GM21723 (cell line): ENCODE data around the gene SLC28A1.
"Not testable (repeated sequence)": the region's sequence is repeated elsewhere in the genome, so short reads cannot be mapped to it uniquely, and the experiment has no call there.

Experiments used
- ATAC-seq: cut with Tn5 transposase; IDR thresholded peaks from one replicate; pipeline ENCODE4 v1.9.1; 2021; ENCODE audit warnings: mild to moderate bottlenecking, moderate library complexity; ENCODE audit not compliant: unreplicated experiment

SLC28A1 gene

DNA sequence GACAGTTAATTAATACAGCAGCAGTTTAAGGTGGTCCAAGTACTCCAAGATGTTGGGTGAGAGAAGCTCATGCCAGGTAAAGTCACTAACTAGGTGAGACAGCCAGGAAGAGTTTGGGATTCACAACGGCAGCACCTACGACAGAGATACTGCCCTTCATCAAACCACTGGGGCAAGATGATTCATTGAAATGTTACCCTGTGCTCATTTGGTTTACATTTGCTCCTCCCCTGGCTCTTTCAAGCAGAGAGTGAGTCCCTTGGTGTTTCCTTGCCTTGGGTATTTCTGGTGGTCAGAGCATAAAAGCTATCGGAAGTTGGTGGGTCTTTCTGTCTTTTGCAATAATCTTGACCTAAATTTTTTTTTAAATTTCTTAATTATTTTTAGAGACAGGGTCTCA lies 77.2 kb downstream of the SLC28A1 start:
- no peak for ATAC-seq

DNA sequence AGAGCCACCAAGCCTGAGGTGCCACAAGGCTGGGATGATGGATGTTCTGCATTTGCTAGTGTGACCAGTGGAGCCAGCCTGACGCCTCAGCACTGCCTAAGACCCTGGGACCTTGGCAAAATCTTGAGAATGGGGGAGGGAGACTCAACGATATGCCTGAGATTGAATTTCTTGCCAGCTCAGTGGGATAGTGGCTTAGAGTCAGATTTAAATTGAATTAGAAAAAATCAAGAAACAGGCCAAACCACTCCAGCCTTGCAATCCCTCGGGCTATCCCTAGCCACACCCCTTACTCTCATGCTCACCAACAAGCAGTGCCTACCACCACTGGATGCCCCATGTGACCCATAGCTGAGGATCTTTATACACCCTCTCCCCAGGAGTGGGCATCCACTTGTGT lies 78.5 kb downstream of the SLC28A1 start:
- no peak for ATAC-seq

DNA sequence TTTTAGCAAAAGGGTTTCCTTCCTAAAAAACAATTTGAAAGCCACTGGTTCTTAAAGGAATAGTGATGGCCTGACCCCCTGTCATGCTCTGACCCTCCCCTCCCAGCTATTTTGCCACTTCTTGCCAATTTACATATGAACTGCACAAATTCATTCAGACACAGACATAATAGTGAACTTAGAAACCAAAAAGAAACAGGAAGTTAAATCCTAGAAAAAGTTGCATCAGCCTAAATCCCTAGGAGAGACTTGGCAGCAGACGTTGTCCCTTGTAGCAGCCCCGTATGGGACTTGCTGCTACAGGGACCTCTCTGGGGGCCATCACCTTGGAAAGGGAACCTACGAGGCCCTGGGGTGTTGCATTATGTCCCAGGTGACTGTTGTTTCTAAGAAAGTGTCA lies 82.9 kb downstream of the SLC28A1 start:
- ATAC-seq: no peak

DNA sequence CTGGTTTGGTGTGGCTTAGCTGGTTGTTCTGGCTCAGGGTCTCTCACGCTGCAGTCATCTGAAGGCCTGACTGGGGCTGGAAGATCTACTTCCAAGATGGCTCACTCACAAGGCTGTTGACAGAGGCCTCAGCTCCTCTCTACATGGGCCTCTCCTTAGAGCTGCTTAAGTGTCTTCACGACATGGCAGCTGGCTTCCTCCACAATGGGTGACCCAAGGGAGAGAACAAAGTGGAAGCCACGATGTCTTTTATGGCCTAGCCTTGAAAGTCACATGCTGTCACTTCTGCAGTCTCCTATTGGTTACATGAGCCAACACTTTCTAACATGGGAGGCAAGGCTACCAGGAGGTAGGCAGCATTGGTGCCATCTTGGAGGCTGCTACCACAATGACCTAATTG lies 83.8 kb downstream of the SLC28A1 start:
- ATAC-seq: no peak

DNA sequence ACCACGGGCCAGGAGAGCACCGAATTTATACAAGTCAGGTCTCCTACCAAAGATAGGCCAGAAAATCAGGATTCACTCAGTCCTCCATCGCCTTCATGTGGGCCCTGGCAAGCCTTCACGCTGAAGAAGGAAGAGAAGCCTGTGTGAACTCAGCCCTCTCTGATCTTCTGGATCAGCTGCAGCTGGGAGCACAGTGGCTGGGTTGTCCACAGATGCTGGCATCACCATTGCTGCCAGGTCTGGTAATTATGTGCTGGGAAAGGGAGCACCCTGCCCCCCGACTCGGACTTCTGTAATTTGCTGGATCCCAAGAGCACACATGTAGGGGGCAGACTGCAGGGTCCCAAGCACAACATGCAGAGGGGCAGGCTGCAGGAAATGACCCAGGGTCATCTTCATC lies 84.8 kb downstream of the SLC28A1 start:
- ATAC-seq: no peak

DNA sequence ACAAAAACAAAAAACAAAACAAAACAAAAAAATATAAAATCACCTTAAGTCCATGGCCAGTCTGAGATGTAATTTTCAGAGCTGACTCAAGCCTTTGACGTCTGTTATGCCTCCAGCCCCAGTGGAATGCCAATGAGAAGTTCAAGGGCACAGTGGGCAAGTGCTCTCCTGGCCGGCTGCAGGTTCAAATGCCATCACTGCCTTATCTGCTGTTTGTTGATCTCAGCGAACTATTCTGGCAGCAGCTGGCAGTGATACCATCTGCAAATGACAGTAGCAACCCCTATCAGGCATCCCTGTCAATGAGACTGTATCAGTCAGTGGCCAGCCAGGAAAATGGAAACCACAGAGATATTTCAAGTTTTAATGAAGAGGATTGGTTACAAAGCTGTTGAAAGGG lies 86.4 kb downstream of the SLC28A1 start:
- ATAC-seq: no peak

DNA sequence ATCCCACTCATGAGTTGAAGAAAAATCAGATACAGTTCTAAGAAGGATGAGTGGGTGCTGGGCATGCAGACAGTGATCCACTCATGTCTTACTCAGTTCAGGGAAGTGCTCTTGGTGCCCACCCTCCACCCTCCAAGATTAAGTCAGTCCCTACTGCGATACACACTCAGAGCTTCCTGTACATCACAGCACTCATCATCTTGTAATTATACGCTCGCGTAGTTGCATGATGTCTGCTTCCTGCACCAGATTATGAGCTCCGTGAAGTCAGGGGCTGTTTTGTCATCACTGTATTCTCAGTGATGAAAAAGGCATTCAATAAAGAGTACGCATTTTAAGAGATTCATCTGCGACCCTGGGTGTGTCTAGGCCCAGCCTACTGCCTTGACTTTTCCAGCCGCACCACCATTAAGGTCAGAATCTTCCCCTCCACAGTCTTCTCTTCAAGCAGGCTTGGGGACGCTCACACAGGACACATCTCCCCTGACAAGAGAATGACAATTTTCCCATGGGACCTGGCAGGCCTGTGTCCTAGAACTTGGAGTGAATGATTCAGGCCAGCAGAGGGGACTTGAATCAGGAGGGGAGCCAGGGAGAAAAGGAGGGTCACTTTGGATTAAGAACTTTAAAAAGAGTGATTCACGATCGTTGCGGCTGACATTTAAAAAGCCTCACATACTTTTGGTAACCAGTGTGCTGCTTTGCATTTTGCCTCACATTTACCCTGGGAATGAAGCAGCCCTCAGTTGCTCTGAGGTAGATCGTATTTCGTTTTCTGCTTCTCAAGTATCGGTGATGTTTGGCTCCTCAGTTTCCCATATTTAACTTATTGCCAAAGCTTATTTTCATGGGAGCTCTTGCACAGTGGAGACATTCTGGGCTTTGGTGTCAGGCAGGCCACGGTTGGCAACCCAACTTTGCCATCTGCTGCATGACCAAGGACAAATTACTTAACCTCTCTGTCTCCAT lies 89.3 kb downstream of the SLC28A1 start:
- ATAC-seq: no peak

DNA sequence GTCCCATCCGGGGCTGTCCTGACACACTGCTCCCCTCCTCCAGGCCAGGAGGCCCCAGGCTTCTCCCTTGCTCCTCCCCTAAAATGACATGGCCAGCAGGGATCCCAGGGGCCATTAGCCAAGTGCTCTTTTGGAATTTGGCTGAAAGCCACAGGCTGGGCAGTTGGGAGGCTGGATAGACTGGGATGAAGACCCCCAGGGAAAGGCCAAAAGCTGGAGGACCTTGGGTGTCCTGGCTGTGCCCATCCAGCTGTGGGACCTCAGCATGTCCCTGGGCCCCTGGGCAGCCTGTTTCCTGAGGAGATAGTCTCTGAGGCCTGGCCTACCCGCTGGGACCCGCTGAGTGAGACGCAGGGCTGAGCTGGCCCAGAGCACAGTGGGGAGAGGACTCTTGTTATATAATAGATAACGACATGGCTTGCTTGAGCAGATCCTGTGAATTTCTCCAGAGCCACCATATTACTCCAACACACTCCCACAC lies 91.4 kb downstream of the SLC28A1 start:
- ATAC-seq: no peak

DNA sequence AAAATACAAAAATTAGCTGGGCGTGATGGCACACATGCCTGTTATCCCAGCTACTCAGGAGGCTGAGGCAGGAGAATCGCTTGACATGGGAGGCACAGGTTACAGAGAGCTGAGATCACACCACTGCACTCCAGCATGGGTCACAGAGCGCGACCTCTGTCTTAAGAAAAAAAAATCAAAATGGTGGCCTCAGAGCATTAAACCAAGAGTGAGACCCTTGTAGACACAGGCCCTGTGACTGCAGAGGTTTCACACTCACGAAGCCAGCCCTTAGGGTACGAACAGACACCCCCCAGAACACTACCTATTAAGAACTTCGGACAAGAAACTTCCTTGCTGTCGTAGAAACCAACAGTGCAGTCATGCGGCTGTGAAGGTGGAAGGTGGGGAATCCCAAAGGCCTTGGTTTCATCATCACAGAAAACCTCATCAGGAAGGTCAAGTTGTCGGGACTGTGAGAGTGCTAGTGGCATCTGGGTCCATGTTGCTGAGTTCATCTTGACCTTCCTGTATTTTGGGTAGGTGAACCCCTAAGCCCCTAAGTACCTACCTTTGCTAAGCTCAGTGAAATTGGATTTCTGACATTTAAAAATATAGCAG lies 92.4 kb downstream of the SLC28A1 start:
- ATAC-seq: no peak

DNA sequence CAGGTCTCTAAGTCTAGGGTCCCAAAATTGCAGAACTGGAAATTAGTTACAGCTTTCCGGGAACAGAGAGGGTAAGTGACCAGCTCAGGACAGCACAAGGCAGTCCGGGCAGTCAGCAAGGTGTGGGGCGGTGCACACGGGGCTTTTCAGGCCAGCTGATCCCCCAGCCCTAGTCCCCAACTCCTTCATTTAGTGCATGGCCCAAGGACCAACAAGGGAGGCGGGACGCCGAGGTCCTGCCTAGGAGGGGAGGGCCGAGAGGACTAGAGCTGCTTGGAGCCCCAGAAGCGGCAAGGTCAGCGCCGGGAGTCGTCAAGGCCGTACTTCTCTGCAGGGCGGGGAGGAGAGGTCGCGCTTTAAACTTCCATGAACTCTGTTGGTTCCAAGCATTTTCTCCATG lies 95.2 kb downstream of the SLC28A1 start:
- no peak for ATAC-seq

DNA sequence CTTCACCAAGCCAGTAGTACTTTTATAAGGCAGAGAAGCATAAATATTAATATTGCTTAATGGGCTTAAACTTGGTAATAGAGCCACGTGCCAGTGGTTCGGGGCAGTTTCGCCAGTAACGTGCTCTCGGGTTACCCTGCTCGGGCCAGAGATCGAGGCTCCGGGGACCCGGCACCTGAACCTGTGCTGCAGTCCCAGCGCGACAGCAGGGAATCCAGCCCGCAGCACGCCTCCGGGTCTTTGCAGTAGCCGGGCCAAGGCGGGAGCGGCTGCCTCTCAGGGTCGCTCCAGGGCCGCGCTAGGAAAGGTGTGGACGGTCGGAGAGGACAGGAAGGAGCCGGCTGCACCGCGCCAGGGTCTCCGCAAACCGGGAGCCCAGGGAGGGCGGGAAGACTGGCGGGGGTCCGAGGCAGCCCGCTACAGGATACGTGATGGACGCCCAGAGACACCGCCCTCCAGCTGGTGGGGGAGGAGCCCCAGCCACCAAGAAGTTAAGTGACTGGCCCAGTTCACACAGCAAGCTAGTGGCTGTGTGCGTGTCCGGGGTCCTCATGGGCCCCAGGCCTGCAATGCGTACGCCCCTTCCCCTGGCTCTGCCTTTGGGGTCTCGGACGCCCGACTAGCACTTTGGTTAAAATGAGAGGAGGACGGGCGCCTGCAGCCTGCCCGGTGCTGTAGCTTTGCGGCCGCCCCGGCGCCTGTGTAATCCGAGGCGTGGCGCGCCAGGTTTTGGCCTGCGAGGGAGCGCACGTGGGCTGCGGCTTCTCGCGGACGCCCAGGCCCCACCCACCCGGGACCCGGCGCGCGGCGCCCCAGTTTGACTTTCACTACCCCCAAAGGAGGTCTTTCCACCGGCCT lies 96.0 kb downstream of the SLC28A1 start:
- ATAC-seq: peak; percentile 55

DNA sequence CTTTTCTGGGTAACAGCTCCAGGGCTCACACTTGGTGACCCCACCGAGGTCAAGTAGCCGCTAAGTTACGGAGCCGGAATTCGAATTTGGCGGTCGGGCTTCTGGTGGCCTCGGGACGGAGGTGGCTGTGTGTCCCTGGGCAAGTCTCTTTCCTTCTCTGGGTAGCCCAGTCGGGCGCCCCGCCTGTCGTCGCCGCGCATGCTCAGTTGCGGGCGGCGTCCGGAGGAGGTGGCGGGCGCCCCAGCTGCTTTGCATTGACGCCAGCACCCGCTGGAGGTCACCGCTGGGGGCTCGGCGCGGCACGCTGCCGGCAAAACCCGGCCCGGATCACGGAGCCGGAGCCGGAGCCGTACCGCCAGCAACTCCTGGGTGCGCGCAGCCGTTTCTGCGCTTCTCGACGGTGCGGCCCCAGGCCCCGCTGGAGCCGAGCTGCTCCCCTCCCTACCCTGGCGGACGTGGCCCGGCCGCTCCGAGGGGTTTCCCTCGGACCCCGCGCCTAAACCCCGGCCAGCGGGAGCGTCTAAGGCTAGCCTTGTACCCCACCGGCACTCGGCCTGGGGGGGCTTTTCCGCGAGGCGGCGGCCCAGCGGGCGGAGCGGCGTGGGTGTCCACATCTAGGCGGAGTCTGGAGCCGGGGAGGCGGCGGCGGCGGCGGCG lies 96.7 kb downstream of the SLC28A1 start:
- ATAC-seq: peak; percentile 57

DNA sequence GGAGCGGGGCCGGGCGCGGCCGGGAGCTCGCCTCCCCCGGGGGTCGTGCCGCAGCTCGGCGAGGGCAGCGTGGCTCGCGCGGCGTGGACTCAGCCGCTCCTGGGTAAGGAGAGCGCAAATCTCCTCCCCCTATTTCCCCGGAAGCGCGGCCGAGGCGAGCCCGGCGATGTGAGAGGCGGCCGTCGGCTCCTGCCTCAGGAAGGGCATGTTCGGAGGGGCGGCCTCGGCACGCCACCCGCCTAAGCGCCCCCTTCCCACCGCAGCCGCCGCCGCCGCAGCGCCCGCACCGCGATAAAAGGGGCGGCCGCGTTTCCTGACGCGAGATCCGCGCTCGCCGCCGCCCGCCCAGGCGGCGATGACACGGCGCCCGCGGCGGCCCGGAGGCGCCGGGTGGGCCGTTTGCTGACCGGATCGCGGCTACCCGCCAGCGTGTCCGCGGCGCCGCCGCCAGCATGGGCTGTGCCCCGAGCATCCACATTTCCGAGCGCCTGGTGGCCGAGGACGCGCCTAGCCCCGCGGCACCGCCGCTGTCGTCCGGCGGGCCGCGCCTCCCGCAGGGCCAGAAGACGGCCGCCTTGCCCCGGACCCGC lies 97.3 kb downstream of the SLC28A1 start, which contains the start of gene PDE8A:
Gene PDE8A, plus strand, starts transcription at position 146 of the 590 bp plus-strand sequence. Its CDS starts 307 bp downstream, at position 453.
- peak; percentile 19 for ATAC-seq

DNA sequence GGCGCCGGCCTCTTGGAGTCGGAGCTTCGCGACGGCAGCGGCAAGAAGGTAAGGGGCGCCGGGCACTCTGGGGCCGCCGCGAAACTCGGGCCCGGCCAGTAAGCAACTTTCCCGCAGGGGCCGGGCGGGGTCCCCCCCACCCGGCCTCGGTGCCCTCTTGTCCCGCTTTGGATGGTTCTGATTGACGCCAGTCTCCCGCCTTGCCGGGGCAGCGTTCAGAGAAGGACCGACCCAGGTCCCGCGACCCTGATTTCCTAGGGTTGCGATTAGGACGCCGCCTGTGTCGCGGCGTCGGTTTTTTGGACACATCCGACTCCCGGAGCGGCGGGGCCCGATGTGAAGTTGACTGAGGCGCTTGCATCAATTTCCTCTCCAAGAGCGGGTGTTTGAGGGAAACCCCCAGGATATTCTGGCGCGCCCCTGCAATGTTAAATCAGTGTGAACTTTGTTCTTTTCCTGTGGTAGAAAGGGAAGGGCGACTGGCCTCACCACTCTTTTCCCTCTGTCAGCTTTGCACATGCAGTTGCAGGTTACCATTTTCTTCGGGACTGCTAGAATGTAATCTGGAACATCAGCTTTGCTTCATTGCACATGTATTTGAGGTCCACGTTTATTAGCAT lies 97.9 kb downstream of the SLC28A1 start:
- ATAC-seq: peak; percentile 2

DNA sequence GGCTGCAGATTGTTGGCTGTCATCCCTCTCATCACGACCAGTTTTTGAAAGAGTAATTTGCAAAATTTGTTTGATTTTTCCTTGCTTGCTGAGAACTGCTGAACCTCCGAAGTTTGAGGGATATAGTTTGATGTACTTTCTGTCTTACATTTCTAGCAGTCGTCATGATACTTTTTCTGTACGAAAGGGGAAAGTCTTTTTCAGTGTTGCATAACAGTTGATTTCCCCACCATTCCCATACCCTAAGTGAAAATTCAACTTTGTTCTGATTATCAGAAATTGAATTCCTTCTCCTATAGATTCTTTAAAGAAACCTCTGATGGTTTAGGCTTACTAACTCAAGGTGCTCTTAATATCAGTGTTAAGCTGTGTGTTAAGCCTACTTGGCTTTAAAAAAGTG lies 98.8 kb downstream of the SLC28A1 start:
- ATAC-seq: no peak

DNA sequence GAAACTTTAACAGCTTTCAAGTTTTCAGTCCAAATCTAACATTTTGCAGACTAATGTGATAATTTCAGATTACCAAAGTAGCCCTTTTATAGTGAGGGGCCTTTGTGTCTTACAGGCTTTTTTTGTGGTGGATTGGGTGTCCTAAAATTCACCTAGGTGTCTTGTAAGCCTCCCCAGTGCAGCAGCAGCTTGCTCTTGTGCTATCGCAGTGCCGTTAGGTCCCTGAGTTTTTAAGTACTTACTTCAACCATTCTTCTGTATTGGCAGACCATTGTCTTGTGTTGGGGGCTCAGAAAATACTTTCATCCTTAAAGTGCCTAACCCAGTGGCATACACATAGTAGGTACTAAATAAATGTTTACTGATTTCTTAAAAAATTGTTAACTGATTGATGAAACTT lies 99.2 kb downstream of the SLC28A1 start:
- ATAC-seq: no peak

DNA sequence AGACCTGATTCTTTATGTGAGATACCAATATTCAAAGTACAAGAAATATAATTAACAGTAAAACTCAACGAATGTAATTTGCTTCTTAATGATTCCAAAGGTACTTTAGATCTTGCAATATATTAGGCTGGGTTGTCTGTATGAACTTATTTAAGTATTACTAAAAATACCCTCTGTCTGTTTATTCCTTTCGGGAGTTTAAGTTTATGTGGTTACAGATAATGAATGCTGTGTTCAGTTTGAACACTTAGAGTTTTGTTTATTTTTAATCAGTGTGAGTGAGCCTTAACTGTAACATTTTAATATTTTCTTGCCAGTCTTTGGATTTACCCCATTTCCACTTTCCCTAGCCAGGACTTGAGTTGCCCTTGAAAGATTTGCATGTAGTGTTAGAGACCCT lies 100.7 kb downstream of the SLC28A1 start:
- ATAC-seq: no peak

DNA sequence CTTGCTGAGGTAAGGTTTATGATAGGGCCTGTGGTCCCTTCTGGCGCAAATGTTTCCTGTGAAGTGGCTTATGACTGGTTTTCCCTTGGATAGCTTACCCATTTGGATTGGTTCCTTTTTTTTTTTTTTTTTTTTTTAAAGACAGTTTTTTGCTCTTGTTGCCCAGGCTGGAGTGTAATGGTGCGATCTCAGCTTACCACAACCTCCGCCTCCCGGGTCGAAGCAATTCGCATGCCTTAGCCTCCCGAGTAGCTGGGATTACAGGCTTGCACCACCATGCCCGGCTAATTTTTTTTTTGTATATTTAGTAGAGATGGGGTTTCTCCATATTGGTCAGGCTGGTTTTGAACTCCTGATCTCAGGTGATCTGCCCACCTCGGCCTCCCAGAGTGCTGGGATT lies 102.9 kb downstream of the SLC28A1 start:
- ATAC-seq: not testable (repeated sequence)

DNA sequence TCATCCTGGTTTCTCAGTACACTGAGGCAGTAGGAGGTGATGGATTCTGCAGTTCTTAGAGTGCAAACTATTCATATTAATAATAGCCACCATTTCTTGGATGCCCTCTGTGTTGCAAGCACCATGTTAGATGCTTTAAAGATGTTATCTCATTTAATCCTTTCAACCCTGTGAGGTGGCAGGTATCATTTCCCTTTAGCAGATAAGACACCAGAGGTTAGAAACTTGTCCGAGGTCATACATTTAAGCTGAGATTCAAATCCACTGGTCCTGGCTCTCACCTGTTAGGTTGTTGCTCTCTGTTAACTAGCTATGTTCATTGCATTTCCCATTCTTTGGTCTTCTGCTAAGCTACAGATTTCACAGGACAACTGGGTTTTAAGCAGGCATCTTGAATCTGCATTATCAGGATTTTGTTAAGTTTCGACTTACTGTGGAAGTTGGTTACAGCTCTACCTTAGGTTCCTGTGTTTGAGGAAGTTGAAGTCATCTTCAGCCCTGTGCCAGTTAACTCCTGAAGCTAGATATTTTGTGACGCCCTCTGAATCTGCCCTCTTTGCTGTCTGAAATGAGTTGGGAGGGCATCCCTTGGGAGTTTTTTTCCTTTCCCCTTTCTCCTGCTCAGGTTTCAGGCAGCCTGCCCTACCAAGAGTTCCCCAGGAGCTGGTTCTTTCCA lies 103.6 kb downstream of the SLC28A1 start:
- ATAC-seq: no peak
